AG20443 (cell line): ENCODE data around the gene FIGNL2.
A peak's percentile ranks its signal among the peaks of the same experiment; 100 is the strongest.
"Not testable (repeated sequence)": the region's sequence is repeated elsewhere in the genome, so short reads cannot be mapped to it uniquely, and the experiment has no call there.

ENCODE experiments used
- DNase-seq: peaks from one replicate; pipeline ENCODE4 v3.0.0; 2012; ENCODE audit warnings: low spot score, mixed read lengths

The FIGNL2 gene

GRCh38 chr12:51836041-51836826 is 12.3 kb downstream of the FIGNL2 start:
- peak; percentile 51 for DNase-seq

GRCh38 chr12:51834411-51834810 is 14.1 kb downstream of the FIGNL2 start:
- no peak for DNase-seq

GRCh38 chr12:51833448-51834227 is 14.9 kb downstream of the FIGNL2 start:
- no peak for DNase-seq

DNA sequence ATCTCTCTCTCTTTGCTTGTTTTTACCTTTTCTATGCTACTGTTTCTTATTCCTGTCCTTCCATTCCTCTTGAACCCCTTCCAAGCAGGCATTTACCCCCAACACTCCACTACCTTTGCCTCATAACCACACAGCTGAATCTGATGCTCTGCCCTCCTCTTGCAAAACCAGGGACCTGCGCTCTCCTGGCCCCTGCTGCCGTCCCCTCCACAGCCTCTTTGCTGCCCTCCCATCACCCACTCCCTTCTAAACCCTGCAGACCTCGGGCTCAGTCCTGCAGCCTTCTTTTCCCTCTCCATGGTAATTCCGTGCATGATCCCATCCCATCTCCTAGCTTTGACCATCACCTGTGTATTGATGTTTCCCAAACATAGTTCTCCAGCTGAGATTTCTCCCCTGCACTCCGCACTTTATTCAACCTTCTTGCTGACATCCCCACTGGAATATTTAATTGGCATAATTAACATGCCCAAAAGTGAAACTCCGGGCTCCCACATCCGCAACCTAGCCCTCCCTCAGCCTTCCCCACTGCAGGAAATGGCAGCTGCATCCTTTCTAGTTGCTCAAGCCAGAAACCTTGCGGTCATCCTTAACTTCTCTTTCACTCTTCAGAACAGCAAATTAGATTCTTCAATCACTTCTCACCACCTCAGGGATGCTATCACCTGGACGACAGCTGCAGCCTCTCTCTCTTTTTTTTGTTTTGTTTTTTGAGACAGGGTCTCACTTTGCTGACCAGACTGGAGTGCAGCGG is 16.0 kb downstream of the FIGNL2 start:
- no peak for DNase-seq

DNA sequence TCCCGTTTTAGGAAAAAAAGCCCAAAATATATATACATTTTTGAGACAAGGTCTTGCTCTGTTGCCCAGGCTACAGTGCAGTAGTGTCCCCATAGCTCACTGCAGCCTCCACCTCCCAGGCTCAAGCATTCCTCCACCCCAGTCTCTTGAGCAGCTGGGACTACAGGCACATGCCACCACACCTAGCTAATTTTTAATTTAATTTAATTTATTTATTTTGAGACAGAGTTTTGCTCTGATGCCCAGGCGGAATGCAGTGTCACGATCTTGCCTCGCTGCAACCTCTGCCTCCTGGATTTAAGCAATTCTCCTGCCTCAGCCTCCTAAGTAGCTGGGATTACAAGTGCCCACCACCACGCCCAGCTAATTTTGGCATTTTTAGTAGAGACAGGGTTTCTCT is 16.7 kb downstream of the FIGNL2 start:
- not testable (repeated sequence) for DNase-seq

DNA sequence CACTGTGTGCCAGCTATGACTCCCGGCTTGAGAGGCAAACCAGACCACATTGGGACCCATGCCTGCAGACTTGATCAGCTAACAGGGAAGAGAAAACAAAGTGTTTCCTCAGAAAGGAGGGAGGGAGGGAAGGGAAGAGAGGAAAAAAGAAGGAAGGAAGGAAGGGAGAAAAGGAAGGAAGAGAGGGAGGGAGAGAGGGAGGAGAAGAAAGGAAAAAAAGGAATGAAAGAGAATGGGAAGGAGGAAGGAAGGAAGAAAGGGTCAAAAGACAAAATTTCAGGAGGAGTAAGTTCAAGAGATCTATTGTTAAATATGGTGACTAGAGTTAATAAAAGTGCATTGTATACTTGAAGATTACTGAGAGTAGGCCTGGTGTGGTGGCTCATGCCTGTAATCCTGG is 18.9 kb downstream of the FIGNL2 start:
- DNase-seq: no peak

DNA sequence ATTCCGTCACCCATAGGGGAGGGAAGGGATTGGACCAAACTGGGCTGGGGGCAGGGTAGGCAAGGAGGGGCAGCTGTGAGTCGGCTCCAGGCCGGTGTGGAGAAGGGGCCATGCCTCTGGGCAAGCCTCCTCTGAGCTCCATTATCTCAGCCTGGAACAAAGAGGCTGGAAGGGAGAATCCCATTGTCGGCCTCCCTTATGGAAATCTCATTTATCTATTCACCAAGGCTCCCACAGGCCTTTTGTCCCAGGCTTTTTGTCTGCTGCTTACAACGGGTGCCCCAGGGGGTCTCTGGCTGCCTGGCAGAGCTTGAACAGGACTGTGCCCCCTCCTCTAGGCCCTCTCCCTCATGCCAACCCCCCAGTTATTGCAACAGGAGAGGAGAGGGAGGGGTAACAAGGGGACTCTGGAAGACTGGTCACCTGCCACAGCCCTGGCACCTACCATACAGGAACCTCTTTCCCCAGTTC is 19.5 kb downstream of the FIGNL2 start:
- no peak for DNase-seq

- DNase-seq: no peak
Observed at GRCh38 chr12:51827925-51828818, 20.3 kb downstream of the FIGNL2 start.

DNA sequence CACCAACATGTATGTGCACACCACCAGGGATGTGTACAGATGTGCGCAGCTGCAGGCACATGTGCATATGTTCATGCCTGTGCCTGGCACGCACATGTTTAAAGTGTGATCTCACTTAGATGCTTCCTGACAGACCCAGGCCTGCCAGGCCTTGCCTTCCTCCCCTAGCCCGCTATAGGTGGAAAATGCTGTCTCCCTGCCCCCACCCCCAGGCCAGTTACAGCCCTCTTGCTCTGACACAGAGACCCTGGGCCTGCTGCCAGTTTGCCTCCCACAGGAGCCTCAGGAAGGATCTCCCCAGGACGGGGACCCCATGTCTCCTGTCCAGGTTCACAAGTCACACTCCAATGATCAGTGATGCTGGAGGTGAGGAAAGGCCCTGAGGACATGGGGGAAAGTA is 21.6 kb downstream of the FIGNL2 start:
- no peak for DNase-seq

- DNase-seq: no peak
Observed at GRCh38 chr12:51825216-51825615, 23.3 kb downstream of the FIGNL2 start.

- DNase-seq: peak; percentile 62
Observed at GRCh38 chr12:51823875-51824565, 24.5 kb downstream of the FIGNL2 start.

- DNase-seq: no peak
Observed at GRCh38 chr12:51822956-51823355, 25.6 kb downstream of the FIGNL2 start.

GRCh38 chr12:51822261-51822616 is 26.3 kb downstream of the FIGNL2 start:
- no peak for DNase-seq

DNA sequence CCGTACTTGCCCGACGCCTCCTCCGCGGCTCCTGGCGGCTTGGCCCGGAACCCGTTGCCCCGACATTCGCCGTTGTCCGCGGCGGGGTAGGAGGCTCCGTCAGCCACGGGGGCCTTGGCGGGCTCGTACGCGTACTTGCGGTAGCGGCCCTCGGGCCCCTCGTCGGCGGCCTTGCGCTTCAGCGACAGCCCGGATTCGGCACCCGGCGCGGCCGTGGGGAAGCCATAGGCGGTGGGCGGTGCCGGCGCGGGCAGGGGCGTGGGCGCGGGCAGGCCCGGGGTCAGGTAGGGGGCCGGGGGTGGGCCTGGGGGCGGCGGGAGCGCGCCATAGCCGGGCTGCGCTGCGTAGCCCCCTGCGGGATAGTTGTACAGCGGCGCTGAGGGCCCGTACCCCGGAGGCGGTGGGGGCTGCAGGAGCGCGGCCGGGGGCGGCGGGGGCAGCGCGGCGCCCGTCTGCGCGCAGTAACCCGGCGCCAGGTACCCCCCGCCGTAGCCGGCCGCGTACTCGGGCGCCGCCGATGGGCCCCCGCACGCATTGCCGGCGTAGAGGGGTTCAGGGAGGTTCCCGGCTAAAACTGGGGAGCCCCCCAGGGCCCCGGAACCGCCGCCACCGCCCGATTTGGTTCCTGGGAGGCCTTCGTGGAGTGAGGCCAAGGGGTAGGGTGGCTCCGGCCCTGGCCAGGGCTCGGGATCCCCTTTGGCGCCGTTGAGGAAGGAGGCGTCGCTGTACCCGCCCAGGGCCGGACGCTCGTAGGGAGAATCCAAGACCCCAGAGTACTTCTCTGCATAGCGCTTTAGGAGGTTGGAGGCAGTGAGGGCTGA is 26.9 kb downstream of the FIGNL2 start:
- DNase-seq: peak; percentile 48

GRCh38 chr12:51820526-51821439 is 27.7 kb downstream of the FIGNL2 start:
- peak; percentile 94 for DNase-seq

- peak; percentile 50 for DNase-seq
Observed at GRCh38 chr12:51819736-51820525, 28.6 kb downstream of the FIGNL2 start.

DNA sequence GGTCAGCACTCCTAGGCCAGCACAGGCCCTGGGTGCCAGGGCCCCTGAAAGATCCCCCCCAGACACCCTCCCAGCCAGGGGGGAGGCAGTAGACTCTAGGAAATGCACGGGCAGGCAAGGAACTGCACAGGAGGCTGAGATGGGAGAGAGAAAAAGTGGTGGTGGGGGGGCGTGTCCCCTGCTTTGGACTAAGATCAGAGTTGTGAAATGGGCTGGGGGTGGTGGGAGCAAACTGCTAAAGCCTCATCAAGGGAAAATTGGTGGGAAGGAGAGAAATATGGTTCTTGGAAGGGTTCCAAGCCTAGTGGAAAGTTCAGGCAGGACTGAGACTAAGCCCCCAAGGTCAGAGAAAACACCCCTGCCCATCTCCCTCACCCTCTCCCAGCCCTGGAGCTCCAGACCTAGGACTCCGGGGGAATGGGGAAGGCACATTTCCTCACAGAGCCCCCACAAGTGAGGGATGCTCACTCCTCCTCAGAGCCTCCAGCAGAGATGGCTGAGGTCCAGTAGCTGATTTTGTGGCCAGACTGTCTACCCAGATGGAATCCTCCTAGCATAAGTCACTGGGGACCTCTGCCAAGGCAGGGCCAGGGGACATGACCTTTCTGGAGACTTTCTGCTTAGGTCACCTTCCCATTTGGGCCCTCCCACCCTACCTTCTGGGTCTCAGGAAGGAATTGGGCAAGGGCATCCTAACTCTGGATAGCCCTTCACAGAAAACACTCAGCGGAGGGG is 29.8 kb downstream of the FIGNL2 start:
- DNase-seq: peak; percentile 87
